ENCODE results near the gene DDX43. TPM values are rescaled to one million over a fixed set of nuclear protein-coding genes. Genes with fewer than 3 reads are reported as not detected.

The DDX43 gene
- total RNA-seq, 1 donor from 2014 or later: not detected

DNA sequence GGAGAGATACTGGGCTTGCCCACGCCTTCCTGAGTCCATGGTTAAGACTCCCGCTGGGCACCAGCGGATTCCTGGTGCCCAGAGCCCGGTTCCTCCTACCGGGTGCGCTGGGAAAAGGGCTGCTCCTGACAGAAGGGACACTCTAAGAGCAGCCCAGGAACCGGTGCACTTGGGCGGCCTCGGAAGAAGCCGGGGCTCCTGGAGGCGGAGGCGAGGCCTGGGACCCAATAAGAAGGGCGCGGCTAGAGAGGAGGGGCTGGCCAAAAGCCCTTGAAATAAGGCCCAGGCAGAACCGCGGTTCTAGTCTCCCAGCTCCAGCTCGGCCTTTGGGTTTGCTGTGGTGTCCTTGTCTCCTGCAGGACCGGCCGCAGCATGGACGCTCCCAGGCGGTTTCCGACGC is 32.3 kb upstream of the DDX43 start, which contains the start of gene KHDC3L:
KHDC3L (plus strand) TSS at position 301 of the 400 bp plus-strand sequence; CDS start at position 373, 72 bp downstream.
- no peaks in the 10 kb centered on the region for H3K36me3 Mint-ChIP-seq (ENCODE audit: low read depth, unreplicated experiment)
- H3K27me3 Mint-ChIP-seq (ENCODE audit: unreplicated experiment): peaks cover 3% of the 10 kb centered on the region
- H3K4me1 Mint-ChIP-seq (ENCODE audit: unreplicated experiment): peaks cover 4% of the 10 kb centered on the region
- DNase-seq (ENCODE audit: low spot score): no peak
- no peak within 1 kb of the TSS for H3K4me3 Mint-ChIP-seq (ENCODE audit: unreplicated experiment)
- no peak within 1 kb of the TSS for H3K27ac Mint-ChIP-seq (ENCODE audit: unreplicated experiment)
- no peaks in the 10 kb centered on the region for H3K9me3 Mint-ChIP-seq (ENCODE audit: unreplicated experiment)
- TF ChIP-seq, protein P1, sequence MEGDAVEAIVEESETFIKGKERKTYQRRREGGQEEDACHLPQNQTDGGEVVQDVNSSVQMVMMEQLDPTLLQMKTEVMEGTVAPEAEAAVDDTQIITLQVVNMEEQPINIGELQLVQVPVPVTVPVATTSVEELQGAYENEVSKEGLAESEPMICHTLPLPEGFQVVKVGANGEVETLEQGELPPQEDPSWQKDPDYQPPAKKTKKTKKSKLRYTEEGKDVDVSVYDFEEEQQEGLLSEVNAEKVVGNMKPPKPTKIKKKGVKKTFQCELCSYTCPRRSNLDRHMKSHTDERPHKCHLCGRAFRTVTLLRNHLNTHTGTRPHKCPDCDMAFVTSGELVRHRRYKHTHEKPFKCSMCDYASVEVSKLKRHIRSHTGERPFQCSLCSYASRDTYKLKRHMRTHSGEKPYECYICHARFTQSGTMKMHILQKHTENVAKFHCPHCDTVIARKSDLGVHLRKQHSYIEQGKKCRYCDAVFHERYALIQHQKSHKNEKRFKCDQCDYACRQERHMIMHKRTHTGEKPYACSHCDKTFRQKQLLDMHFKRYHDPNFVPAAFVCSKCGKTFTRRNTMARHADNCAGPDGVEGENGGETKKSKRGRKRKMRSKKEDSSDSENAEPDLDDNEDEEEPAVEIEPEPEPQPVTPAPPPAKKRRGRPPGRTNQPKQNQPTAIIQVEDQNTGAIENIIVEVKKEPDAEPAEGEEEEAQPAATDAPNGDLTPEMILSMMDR (IDR thresholded peaks at IDR 0.05; ENCODE audit: unreplicated experiment): no peak

- DNase-seq (ENCODE audit: low spot score): no peak
- H3K9me3 Mint-ChIP-seq (ENCODE audit: unreplicated experiment): no peaks in the 10 kb centered on the region
- H3K4me1 Mint-ChIP-seq (ENCODE audit: unreplicated experiment): peaks cover 4% of the 10 kb centered on the region
- no peak overlapping the region for H3K4me3 Mint-ChIP-seq (ENCODE audit: unreplicated experiment)
- H3K36me3 Mint-ChIP-seq (ENCODE audit: low read depth, unreplicated experiment): no peaks in the 10 kb centered on the region
- H3K27ac Mint-ChIP-seq (ENCODE audit: unreplicated experiment): no peak overlapping the region
- peaks cover 3% of the 10 kb centered on the region for H3K27me3 Mint-ChIP-seq (ENCODE audit: unreplicated experiment)
- TF ChIP-seq, protein P1 (IDR thresholded peaks at IDR 0.05; ENCODE audit: unreplicated experiment): no peak
Measured at GRCh38 chr6:73362869-73363536, 31.6 kb upstream of the DDX43 start.

DNA sequence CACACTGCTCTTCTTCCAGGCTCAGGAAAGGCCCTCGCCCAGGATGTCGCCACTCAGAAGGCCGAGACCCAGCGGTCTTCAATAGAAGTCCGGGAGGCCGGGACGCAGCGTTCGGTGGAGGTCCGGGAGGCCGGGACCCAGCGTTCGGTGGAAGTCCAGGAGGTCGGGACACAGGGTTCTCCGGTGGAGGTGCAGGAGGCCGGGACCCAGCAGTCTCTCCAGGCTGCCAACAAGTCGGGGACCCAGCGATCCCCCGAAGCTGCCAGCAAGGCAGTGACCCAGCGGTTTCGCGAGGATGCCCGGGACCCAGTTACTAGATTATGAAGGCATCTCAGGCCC is 31.1 kb upstream of the DDX43 start:
- TF ChIP-seq, protein P1 (IDR thresholded peaks at IDR 0.05; ENCODE audit: unreplicated experiment): no peak
- no peak overlapping the region for H3K4me3 Mint-ChIP-seq (ENCODE audit: unreplicated experiment)
- peaks cover 5% of the 10 kb centered on the region for H3K27me3 Mint-ChIP-seq (ENCODE audit: unreplicated experiment)
- H3K9me3 Mint-ChIP-seq (ENCODE audit: unreplicated experiment): no peaks in the 10 kb centered on the region
- H3K36me3 Mint-ChIP-seq (ENCODE audit: low read depth, unreplicated experiment): no peaks in the 10 kb centered on the region
- DNase-seq (ENCODE audit: low spot score): no peak
- no peak overlapping the region for H3K27ac Mint-ChIP-seq (ENCODE audit: unreplicated experiment)
- H3K4me1 Mint-ChIP-seq (ENCODE audit: unreplicated experiment): peaks cover 4% of the 10 kb centered on the region

GRCh38 chr6:73364121-73364520 is 30.5 kb upstream of the DDX43 start:
- no peak overlapping the region for H3K27ac Mint-ChIP-seq (ENCODE audit: unreplicated experiment)
- H3K4me3 Mint-ChIP-seq (ENCODE audit: unreplicated experiment): no peak overlapping the region
- TF ChIP-seq, protein P1 (IDR thresholded peaks at IDR 0.05; ENCODE audit: unreplicated experiment): no peak
- DNase-seq (ENCODE audit: low spot score): no peak
- peaks cover 4% of the 10 kb centered on the region for H3K4me1 Mint-ChIP-seq (ENCODE audit: unreplicated experiment)
- H3K9me3 Mint-ChIP-seq (ENCODE audit: unreplicated experiment): no peaks in the 10 kb centered on the region
- peaks cover 5% of the 10 kb centered on the region for H3K27me3 Mint-ChIP-seq (ENCODE audit: unreplicated experiment)
- no peaks in the 10 kb centered on the region for H3K36me3 Mint-ChIP-seq (ENCODE audit: low read depth, unreplicated experiment)

GRCh38 chr6:73364549-73364948 is 30.1 kb upstream of the DDX43 start:
- Mint-ChIP-seq H3K36me3 (ENCODE audit: low read depth, unreplicated experiment) (no peaks in the 10 kb centered on the region), H3K4me3 (ENCODE audit: unreplicated experiment) (no peak overlapping the region), H3K9me3 (ENCODE audit: unreplicated experiment) (no peaks in the 10 kb centered on the region), H3K4me1 (ENCODE audit: unreplicated experiment) (peaks cover 4% of the 10 kb centered on the region), H3K27me3 (ENCODE audit: unreplicated experiment) (peaks cover 5% of the 10 kb centered on the region), H3K27ac (ENCODE audit: unreplicated experiment) (no peak overlapping the region)
- no peak for DNase-seq (ENCODE audit: low spot score)
- TF ChIP-seq, protein P1 (IDR thresholded peaks at IDR 0.05; ENCODE audit: unreplicated experiment): no peak
